Right lobe of liver (tissue), 6 donors: ENCODE results near the gene CAPN5. TPM values are rescaled to one million over a fixed set of nuclear protein-coding genes. Genes with fewer than 3 reads are reported as not detected.
A peak's percentile ranks its signal among the peaks of the same experiment; 100 is the strongest.

ENCODE experiments used
- ATAC-seq, 4 donors: fragments of 200-7000 bp; cut with Tn5 transposase; one replicate each; pipeline ENCODE4 v1.9.1; 2020; ENCODE audit warnings: mild to moderate bottlenecking in 4 of 4, moderate library complexity in 4 of 4
- DNase-seq, 3 donors: peaks; one replicate each; pipeline ENCODE4 v3.0.0-alpha.2; 2020
- H3K27ac ChIP-seq, 3 donors: fragments of 200-600 bp; one replicate each; pipeline ENCODE4 v1.8.0; 2022
- H3K27me3 ChIP-seq, 2 donors: fragments of 200-600 bp; one replicate each; pipeline ENCODE4 v1.8.0; 2022
- H3K36me3 ChIP-seq, 4 donors: fragments of 200-600 bp; sonication (generic) in 1 of 4; one replicate each; pipeline versions ENCODE4 v1.5.1 to v1.8.0; 2017 to 2022; ENCODE audit warnings: control low read depth in 1 of 4
- H3K4me1 ChIP-seq, 4 donors: fragments of 200-600 bp; sonication (generic) in 1 of 4; one replicate each; pipeline versions ENCODE4 v1.5.1 to v1.8.0; 2017 to 2022; ENCODE audit warnings: control low read depth in 1 of 4
- H3K4me3 ChIP-seq, 3 donors: fragments of 200-600 bp; one replicate each; pipeline ENCODE4 v1.8.0; 2022
- H3K9me3 ChIP-seq, 4 donors: fragments of 200-600 bp; sonication (generic) in 1 of 4; one replicate each; pipeline versions ENCODE4 v1.5.1 to v1.8.0; 2017 to 2022; ENCODE audit warnings: control low read depth in 1 of 4
- POLR2A ChIP-seq: fragments of 450-650 bp; IDR thresholded peaks from one replicate; pipeline ENCODE4 v1.6.1; 2017; ENCODE audit warnings: antibody characterized with exemption, mild to moderate bottlenecking
- WGBS: methylation state at CpG from one replicate; pipeline ENCODE4 v1.1.6; 2018; ENCODE audit warnings: low coverage, low lambda C conversion rate; ENCODE audit not compliant: insufficient coverage; ENCODE audit errors: missing lambda C conversion rate; 5-methylcytosine and 5-hydroxymethylcytosine counted together
- intact Hi-C, 2 donors: fragments of 100-400 bp; cut with DNase I; formaldehyde crosslinking; loops; one replicate each; pipeline versions ENCODE4 v1.11.2 to v1.14.1; 2022
- total RNA-seq, 6 experiments: library from RNA; depleted of rRNA in 2 of 6; stranded (reverse); fragments of >200 nt in 2 of 6; fragmentation: NEBNext Ultra II Directional in 3 of 6; extraction: Animal tissue kit (Norgen Biotek cat#: 25700) in 3 of 6; gene quantifications; one replicate each; pipeline versions ENCODE4 v1.1.0 to v1.2.4, GENCODE V29; 2016 to 2023
- TF ChIP-seq, protein P1 (sequence below), 4 donors: fragments of 200-600 bp in 3 of 4; fragments of 450-650 bp in 1 of 4; IDR thresholded peaks; one replicate each; pipeline versions ENCODE4 v1.5.1 to v1.8.0; 2016 to 2022; ENCODE audit warnings: antibody characterized with exemption in 4 of 4, mild to moderate bottlenecking in 2 of 4
- donor health status: DM: no; HTN: yes; CAD: no.
- donor health status: DM: no; HTN: no; CAD: no.
- donor health status: DM: no; HTN: no; CAD: no.
- donor health status: DM: no; HTN: yes; CAD: no.
- donor health status: DM: no; HTN: yes; CAD: no.

CAPN5 gene
- total RNA-seq, 6 experiments from 2014 or later = 23.1 to 66.7 (median 43.3) TPM

DNA sequence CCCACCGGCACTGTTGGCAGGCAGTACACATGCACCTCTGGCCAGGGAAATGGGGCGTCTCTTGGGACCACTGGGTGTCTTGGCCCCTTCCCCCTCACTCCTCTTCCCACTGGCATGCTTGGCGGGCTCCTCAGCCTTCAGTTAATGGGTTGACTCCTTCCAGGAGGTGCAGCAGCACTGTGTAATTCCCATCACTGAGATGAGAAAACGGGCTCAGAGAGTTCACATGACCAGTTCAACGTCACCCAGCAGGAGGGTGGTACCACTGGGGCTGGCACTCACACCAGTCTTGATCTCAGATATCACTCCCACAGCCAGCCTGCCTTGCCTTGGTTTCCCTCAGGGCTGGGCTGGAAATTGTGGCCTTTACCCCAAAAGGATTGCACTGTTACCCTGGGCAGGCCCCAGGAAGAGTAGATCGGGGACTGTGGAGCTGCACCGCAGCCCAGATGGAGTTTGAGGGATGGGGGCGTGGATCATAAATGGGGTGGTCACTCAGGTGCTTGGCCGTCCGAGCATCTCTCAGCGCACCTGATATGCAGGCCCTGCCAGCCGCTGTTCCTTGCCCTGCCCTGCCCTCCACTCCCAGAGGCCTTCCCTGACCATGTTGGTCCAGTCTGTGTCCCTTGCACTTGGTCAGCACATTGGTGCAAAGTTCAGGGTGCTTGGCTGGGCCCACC lies 16.9 kb downstream of the CAPN5 start:
- TF ChIP-seq, protein P1, sequence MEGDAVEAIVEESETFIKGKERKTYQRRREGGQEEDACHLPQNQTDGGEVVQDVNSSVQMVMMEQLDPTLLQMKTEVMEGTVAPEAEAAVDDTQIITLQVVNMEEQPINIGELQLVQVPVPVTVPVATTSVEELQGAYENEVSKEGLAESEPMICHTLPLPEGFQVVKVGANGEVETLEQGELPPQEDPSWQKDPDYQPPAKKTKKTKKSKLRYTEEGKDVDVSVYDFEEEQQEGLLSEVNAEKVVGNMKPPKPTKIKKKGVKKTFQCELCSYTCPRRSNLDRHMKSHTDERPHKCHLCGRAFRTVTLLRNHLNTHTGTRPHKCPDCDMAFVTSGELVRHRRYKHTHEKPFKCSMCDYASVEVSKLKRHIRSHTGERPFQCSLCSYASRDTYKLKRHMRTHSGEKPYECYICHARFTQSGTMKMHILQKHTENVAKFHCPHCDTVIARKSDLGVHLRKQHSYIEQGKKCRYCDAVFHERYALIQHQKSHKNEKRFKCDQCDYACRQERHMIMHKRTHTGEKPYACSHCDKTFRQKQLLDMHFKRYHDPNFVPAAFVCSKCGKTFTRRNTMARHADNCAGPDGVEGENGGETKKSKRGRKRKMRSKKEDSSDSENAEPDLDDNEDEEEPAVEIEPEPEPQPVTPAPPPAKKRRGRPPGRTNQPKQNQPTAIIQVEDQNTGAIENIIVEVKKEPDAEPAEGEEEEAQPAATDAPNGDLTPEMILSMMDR (IDR thresholded peaks at IDR 0.05) = no peak
- no peak for TF ChIP-seq POLR2A
- no peak for ATAC-seq
- peak in 1 of 3 donors; percentile 41 for DNase-seq
- Histone ChIP-seq H3K4me3 (no peak overlapping the region), H3K9me3 (no peaks in the 10 kb centered on the region), H3K4me1 (peaks cover 0 to 51% (median 22%) of the 10 kb centered on the region in 4 donors), H3K36me3 (peaks cover 0 to 7% (median 0%) of the 10 kb centered on the region in 4 donors), H3K27ac (no peak overlapping the region), H3K27me3 (no peaks in the 10 kb centered on the region)
- WGBS = no CpG with 5 or more reads among the region's 12 CpGs
- intact Hi-C loops = no loop called here

DNA sequence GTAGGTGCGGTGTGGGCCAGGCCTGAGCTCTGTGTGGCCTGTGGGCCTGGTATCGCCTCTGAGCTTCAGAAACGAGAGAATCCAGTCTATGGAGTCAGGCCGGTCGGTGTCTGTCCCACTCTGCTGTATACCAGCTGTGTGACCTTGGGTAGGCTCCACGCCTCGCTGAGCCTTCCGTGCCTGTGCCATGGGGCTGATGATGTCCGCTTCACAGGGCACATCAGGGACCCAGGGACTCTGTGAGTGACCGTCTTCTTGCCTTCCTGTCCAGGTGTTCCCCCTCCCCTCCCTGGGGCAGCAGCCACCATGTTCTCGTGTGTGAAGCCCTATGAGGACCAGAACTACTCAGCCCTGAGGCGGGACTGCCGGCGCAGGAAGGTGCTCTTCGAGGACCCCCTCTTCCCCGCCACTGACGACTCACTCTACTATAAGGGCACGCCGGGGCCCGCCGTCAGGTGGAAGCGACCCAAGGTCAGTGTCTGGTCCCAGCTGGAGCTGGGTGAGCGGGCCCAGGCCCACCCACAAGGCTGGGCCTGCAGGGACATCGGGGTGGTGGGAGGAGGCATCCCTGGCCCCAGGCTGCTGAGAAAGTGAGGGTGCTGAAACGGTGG lies 17.9 kb downstream of the CAPN5 start:
- ATAC-seq (no peak), DNase-seq (peak; percentile 13 to 51 (median 39))
- TF ChIP-seq POLR2A = no peak
- TF ChIP-seq, protein P1 (IDR thresholded peaks at IDR 0.05) = no peak
- Histone ChIP-seq H3K27ac (no peak overlapping the region), H3K9me3 (no peaks in the 10 kb centered on the region), H3K4me3 (no peak overlapping the region), H3K27me3 (no peaks in the 10 kb centered on the region), H3K36me3 (peaks cover 0 to 7% (median 0%) of the 10 kb centered on the region in 4 donors), H3K4me1 (peaks cover 0 to 59% (median 22%) of the 10 kb centered on the region in 4 donors)
- 84% methylated on average over 11 of the region's 25 CpGs for WGBS
- intact Hi-C loops = no loop called here

DNA sequence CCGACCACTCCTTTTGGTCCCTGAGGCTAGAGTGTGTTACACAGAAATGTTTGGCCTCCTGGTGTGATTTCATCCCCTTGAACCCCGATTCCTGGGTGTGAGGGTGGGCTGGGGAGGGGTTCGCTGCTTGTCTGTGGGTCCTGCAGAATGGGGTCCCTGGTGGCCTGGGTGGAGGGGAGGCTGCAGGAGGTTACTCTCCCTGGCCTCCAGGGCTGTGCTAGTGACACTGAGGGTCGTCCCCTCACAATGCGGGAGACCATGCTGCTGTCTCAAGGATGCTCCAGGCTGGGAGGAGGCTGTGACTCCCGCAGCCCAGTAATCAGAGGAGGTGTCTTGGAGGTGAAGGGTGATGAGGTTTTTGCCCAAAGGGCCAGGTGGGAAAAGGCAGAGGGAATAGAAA lies 18.9 kb downstream of the CAPN5 start:
- Histone ChIP-seq H3K4me3 (no peak overlapping the region), H3K27ac (peak overlapping the region in 2 of 3 donors; percentile 85 to 86), H3K4me1 (peaks cover 0 to 59% (median 22%) of the 10 kb centered on the region in 4 donors), H3K9me3 (no peaks in the 10 kb centered on the region), H3K27me3 (no peaks in the 10 kb centered on the region), H3K36me3 (peaks cover 0 to 7% (median 0%) of the 10 kb centered on the region in 4 donors)
- ATAC-seq = no peak
- intact Hi-C loops = no loop called here
- peak in 1 of 3 donors; percentile 30 for DNase-seq
- WGBS = 85% methylated on average over 4 of the region's 6 CpGs
- TF ChIP-seq, protein P1 (IDR thresholded peaks at IDR 0.05) = no peak

DNA sequence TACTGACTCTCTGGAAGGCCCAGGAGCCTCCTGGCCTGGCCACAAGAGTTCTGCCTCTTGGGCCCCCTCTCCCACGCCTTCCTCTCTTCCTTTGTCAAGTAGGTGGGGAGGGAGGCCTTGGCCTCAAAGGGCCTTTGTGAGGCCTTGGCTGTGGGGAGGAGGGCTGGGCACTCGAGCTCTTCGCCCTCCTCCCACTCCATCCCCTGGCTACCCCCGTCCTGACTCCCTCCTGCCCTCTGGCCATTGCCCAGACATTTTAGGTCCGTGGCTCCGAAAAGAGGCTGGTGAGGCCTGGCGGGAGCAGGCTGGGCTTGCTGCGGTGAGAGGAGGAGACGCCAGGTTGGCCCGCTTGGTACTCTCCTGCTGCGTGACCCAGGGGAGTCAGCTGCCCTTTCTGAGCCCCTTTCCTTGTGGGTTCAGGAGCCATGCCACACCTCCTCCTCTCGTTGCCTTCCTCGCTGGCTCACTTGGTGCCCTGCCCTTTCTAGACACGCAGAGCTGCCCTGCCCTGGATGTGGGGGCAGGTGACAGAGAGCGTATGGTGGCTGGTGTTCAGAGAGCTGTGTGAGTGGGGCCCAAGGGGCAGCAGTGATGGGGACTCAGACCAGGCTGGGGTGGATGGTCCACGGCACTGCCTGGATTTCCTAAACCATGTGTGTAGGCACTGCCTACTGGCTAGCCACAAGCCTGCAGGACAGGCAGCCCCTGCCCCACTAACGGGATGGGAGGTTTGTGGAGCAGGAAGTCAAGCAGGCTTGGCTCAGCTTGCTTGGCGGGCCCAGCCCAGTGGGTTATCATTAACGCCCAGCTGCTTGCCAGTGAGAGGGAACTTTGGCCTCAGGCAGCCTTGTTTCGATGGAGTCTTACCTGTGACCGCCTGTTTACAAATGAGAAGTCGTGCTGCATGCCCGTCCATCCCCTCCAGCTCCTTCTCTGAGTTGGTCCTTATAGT lies 20.0 kb downstream of the CAPN5 start:
- peak; percentile 83 to 91 (median 88) for DNase-seq
- H3K9me3 ChIP-seq = no peaks in the 10 kb centered on the region
- intact Hi-C loops = no loop called here
- H3K27me3 ChIP-seq = no peaks in the 10 kb centered on the region
- peak; percentile 81 to 87 (median 85) for ATAC-seq
- no peak overlapping the region for H3K4me3 ChIP-seq
- peaks cover 0 to 56% (median 22%) of the 10 kb centered on the region in 4 donors for H3K4me1 ChIP-seq
- peaks cover 0 to 7% (median 0%) of the 10 kb centered on the region in 4 donors for H3K36me3 ChIP-seq
- peak overlapping the region; percentile 70 to 86 (median 85) for H3K27ac ChIP-seq
- TF ChIP-seq, protein P1 (IDR thresholded peaks at IDR 0.05) = no peak
- peak; percentile 57 for TF ChIP-seq POLR2A
- 29% methylated on average over 7 of the region's 23 CpGs for WGBS
